ENCODE data around the gene SOX6.

The SOX6 gene

DNA sequence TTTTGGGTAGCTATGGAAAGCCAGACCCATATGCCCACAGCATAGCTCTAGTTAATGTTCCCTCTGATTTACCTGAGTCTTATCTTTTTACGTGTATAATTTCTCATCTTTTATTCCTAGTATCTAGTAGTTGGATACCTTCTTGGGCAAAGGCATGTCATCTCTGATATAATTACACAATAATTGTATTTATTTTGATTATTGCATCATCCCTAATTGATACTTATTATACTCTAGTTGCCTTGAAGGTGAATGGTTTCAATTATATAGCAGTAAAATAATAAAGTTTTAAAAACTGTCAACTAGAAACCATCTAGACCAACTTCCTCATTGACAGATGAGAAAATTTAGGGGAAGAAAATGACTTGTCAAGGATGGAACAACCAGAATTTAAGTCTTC, 347.3 kb downstream of the SOX6 start:
- Histone ChIP-seq H3K36me3 (no peaks in the 10 kb centered on the region), H3K9me3 (no peaks in the 10 kb centered on the region), H3K27me3 (no peaks in the 10 kb centered on the region), H3K4me1 (ENCODE audit: control insufficient read depth in 1 of 2, insufficient read depth in 1 of 2, low read depth in 1 of 2, low read length in 1 of 2) (peaks cover 0 to 3% of the 10 kb centered on the region in 2 experiments), H3K27ac (no peak overlapping the region), H3K4me3 (ENCODE audit: low read depth in 1 of 2, low read length in 1 of 2) (no peak overlapping the region)
- TF ChIP-seq, protein P1, sequence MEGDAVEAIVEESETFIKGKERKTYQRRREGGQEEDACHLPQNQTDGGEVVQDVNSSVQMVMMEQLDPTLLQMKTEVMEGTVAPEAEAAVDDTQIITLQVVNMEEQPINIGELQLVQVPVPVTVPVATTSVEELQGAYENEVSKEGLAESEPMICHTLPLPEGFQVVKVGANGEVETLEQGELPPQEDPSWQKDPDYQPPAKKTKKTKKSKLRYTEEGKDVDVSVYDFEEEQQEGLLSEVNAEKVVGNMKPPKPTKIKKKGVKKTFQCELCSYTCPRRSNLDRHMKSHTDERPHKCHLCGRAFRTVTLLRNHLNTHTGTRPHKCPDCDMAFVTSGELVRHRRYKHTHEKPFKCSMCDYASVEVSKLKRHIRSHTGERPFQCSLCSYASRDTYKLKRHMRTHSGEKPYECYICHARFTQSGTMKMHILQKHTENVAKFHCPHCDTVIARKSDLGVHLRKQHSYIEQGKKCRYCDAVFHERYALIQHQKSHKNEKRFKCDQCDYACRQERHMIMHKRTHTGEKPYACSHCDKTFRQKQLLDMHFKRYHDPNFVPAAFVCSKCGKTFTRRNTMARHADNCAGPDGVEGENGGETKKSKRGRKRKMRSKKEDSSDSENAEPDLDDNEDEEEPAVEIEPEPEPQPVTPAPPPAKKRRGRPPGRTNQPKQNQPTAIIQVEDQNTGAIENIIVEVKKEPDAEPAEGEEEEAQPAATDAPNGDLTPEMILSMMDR (IDR thresholded peaks at IDR 0.05), result no peak

DNA sequence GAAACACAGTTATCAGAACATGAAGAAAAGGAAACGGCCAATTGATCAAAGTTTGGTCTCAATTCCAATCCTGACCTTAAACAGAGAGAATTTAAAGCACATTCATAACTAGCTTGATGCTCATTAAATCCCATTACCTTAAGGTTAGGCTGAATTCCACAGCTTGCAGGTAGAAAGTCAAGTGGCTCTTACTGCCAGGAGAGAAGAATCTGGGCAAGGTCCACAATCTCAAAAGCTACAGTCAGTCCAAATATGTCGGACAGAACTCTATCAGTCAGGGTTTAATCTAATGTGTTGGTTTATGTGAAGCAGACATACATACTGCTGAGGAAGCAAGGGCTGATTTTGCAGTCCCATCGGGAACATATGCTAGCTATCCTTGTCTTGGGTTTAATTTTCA, 348.8 kb downstream of the SOX6 start:
- Histone ChIP-seq H3K27me3 (no peaks in the 10 kb centered on the region), H3K4me1 (ENCODE audit: control insufficient read depth in 1 of 2, insufficient read depth in 1 of 2, low read depth in 1 of 2, low read length in 1 of 2) (peaks cover under 1 to 5% of the 10 kb centered on the region in 2 experiments), H3K36me3 (no peaks in the 10 kb centered on the region), H3K9me3 (no peaks in the 10 kb centered on the region), H3K4me3 (ENCODE audit: low read depth in 1 of 2, low read length in 1 of 2) (no peak overlapping the region), H3K27ac (no peak overlapping the region)
- TF ChIP-seq, protein P1 (IDR thresholded peaks at IDR 0.05), result no peak

DNA sequence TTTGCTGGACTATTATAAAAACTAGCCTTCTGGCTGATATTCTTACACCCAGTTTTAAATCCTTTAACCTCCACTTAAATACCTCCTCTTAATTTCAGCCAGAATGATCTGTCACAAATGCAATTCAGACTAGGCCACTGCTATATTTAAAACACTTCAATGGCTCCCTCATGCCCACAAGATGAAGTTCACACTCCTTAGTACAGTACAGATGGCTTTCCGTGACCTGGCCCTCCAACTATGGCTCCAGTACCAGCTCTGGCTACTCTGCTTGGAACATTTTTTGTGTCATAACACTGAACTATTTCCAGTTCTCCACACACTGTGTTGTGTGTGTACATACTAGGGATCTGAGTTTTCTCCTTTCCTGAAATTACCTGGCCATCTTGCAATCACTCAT, 353.4 kb downstream of the SOX6 start:
- Histone ChIP-seq H3K27ac (peak overlapping the region; percentile 61), H3K4me3 (ENCODE audit: low read depth in 1 of 2, low read length in 1 of 2) (no peak overlapping the region), H3K4me1 (ENCODE audit: control insufficient read depth in 1 of 2, insufficient read depth in 1 of 2, low read depth in 1 of 2, low read length in 1 of 2) (peaks cover 17 to 18% of the 10 kb centered on the region in 2 experiments), H3K9me3 (no peaks in the 10 kb centered on the region), H3K36me3 (no peaks in the 10 kb centered on the region), H3K27me3 (no peaks in the 10 kb centered on the region)
- TF ChIP-seq, protein P1 (IDR thresholded peaks at IDR 0.05), result no peak

DNA sequence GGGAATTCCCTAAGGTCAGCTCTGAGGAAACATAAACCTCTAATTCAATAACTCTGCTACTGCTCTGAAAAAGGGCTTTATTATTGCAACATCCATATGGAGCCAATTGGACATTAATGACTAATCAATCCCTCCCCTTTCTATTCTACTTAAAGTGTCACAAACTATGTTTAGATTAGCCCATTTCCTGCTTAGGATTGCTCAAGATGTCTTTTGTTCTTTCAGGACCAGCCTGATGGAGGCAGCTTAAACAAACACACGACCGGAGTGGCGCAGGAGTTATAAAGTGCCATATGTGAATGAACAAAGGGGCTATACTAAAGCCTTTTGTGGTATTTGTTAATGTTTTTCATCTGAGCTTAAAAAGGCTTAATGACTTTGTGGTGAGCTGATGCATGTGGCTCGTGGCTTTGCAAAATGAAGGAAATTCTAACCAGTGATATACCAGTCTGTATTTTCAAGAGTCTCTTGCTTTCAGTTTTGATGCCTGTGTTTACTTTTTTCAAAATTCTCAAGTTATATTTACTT, 354.4 kb downstream of the SOX6 start:
- Histone ChIP-seq H3K9me3 (no peaks in the 10 kb centered on the region), H3K4me1 (ENCODE audit: control insufficient read depth in 1 of 2, insufficient read depth in 1 of 2, low read depth in 1 of 2, low read length in 1 of 2) (peaks cover 17 to 18% of the 10 kb centered on the region in 2 experiments), H3K4me3 (ENCODE audit: low read depth in 1 of 2, low read length in 1 of 2) (peak overlapping the region; percentile 8 to 25), H3K27ac (peak overlapping the region; percentile 61), H3K27me3 (no peaks in the 10 kb centered on the region), H3K36me3 (no peaks in the 10 kb centered on the region)
- TF ChIP-seq, protein P1 (IDR thresholded peaks at IDR 0.05), result no peak

DNA sequence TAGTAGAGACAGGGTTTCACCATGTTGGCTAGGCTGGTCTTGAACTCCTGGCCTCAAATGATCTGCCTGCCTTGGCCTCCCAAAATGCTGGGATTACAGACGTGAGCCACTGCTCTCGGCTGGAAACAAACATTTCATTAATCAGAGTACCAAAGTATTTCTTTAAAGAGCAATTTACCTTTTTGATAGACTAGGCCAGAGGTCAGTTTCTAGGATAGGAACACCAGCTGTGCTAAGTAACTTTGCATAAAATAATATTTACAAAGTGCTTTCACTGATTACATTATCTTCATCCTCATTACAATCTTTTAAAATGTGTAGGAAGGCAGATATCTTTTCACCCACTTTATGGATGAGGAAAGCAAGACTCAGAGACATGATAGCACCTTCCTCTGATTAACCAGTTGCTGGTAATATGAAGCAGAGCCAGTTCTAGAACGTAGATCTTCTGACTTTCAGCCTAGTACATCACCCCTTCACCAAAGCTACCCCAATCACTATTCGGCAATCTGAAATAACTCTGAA, 355.2 kb downstream of the SOX6 start:
- H3K36me3 ChIP-seq, result no peaks in the 10 kb centered on the region
- no peaks in the 10 kb centered on the region for H3K9me3 ChIP-seq
- no peaks in the 10 kb centered on the region for H3K27me3 ChIP-seq
- TF ChIP-seq, protein P1 (IDR thresholded peaks at IDR 0.05), result no peak
- peaks cover 17 to 18% of the 10 kb centered on the region in 2 experiments for H3K4me1 ChIP-seq (ENCODE audit: control insufficient read depth in 1 of 2, insufficient read depth in 1 of 2, low read depth in 1 of 2, low read length in 1 of 2)
- H3K4me3 ChIP-seq (ENCODE audit: low read depth in 1 of 2, low read length in 1 of 2), result no peak overlapping the region
- H3K27ac ChIP-seq, result peak overlapping the region; percentile 61
